Testis (tissue), 2 donors: ENCODE results near the gene LCLAT1.

Experiments used
- POLR2A ChIP-seq: fragments of 450-650 bp; IDR thresholded peaks from one replicate; pipeline ENCODE4 v1.6.1; 2017; ENCODE audit warnings: antibody characterized with exemption, mild to moderate bottlenecking, moderate library complexity
- TF ChIP-seq, protein P1 (sequence below), 3 experiments: fragments of 450-650 bp in 2 of 3; fragments of 200-600 bp in 1 of 3; sonication (generic) in 1 of 3; IDR thresholded peaks; one replicate each; pipeline ENCODE4 v1.5.1; 2016 to 2019; ENCODE audit warnings: antibody characterized with exemption in 3 of 3, mild to moderate bottlenecking in 2 of 3, moderate library complexity in 1 of 3

GRCh38 chr2:30470426-30470825 lies 23.4 kb downstream of the LCLAT1 start:
- TF ChIP-seq, protein P1, sequence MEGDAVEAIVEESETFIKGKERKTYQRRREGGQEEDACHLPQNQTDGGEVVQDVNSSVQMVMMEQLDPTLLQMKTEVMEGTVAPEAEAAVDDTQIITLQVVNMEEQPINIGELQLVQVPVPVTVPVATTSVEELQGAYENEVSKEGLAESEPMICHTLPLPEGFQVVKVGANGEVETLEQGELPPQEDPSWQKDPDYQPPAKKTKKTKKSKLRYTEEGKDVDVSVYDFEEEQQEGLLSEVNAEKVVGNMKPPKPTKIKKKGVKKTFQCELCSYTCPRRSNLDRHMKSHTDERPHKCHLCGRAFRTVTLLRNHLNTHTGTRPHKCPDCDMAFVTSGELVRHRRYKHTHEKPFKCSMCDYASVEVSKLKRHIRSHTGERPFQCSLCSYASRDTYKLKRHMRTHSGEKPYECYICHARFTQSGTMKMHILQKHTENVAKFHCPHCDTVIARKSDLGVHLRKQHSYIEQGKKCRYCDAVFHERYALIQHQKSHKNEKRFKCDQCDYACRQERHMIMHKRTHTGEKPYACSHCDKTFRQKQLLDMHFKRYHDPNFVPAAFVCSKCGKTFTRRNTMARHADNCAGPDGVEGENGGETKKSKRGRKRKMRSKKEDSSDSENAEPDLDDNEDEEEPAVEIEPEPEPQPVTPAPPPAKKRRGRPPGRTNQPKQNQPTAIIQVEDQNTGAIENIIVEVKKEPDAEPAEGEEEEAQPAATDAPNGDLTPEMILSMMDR (IDR thresholded peaks at IDR 0.05), result no peak
- TF ChIP-seq POLR2A, result no peak
